Sigmoid colon (tissue), 4 donors: ENCODE results near the gene FUT3.
"Not testable (repeated sequence)": the region's sequence is repeated elsewhere in the genome, so short reads cannot be mapped to it uniquely, and the experiment has no call there.

Experiments used
- EP300 ChIP-seq, 4 donors: sonication (generic); formaldehyde crosslinking; IDR thresholded peaks; one replicate each; pipeline ENCODE4 v1.6.1; 2017; ENCODE audit warnings: antibody characterized with exemption in 4 of 4
- POLR2A ChIP-seq, 2 donors: fragments of 450-650 bp; IDR thresholded peaks; one replicate each; pipeline ENCODE4 v1.6.1; 2016; ENCODE audit warnings: antibody characterized with exemption in 2 of 2, mild to moderate bottlenecking in 2 of 2, moderate library complexity in 2 of 2
- POLR2AphosphoS5 ChIP-seq, 4 donors: sonication (generic); formaldehyde crosslinking; IDR thresholded peaks; one replicate each; pipeline ENCODE4 v1.6.1; 2017; ENCODE audit warnings: antibody characterized with exemption in 4 of 4
- TF ChIP-seq, protein P1 (sequence below), 4 experiments: fragments of 450-650 bp in 3 of 4; fragments of 200-600 bp in 1 of 4; IDR thresholded peaks; one replicate each; pipeline ENCODE4 v1.5.1; 2016 to 2019; ENCODE audit warnings: antibody characterized with exemption in 4 of 4, mild to moderate bottlenecking in 3 of 4, moderate library complexity in 2 of 4

DNA sequence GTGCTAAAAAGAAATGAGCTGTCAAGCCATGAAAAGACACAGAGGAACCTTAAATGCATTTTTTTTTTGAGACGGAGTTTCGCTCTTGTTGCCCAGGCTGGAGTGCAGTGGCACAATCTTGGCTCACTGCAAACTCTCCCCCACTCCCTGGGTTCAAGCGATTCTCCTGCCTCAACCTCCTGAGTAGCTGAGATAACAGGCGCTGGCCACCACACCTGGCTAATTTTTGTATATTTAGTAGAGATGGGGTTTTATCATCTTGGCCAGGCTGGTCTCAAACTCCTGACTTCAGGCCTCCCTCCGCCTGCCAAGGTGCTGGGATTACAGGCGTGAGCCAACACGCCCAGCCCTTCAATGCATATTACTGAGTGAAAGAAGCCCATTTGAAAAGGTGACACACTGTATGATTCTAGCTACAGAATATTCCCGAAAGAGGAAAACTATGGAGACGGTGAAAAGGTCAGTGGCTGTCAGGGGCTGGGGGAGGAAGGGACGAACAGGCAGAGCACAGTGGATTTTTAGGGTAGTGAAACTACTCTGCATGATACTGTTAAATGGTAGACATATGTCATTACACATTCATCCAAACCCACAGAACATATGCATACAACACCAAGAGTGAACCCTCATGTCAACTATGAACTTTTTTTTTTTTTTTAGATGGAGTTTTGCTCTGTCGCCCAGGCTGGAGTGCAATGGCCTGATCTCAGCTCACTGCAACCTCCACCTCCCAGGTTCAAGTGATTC lies 33.0 kb upstream of the FUT3 start:
- TF ChIP-seq POLR2A, POLR2AphosphoS5, EP300 (IDR thresholded peaks at IDR 0.05): not testable (repeated sequence)
- TF ChIP-seq, protein P1, sequence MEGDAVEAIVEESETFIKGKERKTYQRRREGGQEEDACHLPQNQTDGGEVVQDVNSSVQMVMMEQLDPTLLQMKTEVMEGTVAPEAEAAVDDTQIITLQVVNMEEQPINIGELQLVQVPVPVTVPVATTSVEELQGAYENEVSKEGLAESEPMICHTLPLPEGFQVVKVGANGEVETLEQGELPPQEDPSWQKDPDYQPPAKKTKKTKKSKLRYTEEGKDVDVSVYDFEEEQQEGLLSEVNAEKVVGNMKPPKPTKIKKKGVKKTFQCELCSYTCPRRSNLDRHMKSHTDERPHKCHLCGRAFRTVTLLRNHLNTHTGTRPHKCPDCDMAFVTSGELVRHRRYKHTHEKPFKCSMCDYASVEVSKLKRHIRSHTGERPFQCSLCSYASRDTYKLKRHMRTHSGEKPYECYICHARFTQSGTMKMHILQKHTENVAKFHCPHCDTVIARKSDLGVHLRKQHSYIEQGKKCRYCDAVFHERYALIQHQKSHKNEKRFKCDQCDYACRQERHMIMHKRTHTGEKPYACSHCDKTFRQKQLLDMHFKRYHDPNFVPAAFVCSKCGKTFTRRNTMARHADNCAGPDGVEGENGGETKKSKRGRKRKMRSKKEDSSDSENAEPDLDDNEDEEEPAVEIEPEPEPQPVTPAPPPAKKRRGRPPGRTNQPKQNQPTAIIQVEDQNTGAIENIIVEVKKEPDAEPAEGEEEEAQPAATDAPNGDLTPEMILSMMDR (IDR thresholded peaks at IDR 0.05) = not testable (repeated sequence)
